PC-3 (cell line): ENCODE measurements around the gene LRRTM3. TPM values are rescaled to one million over a fixed set of nuclear protein-coding genes. Genes with fewer than 3 reads are reported as not detected.

ENCODE experiments used
- ATAC-seq: fragments of 200-7000 bp; cut with Tn5 transposase; 2 replicates; pipeline ENCODE4 v1.9.1; 2020; ENCODE audit warnings: mild to moderate bottlenecking, moderate library complexity
- BruUV-seq: library from RNA; stranded (reverse); fragments of 400-500 nt; replicated peaks from 2 replicates; lab custom pipeline; 2021; lab: Mats Ljungman, UMichigan
- CTCF ChIA-PET: fragments of 300-600 bp; sonication (Branson Sonifier 250); formaldehyde crosslinking; loops from one replicate; lab custom pipeline; 2022; ENCODE audit warnings: antibody characterized with exemption; lab: Charles Lee
- POLR2A ChIA-PET: fragments of 300-600 bp; sonication (Branson Sonifier 250); formaldehyde crosslinking; loops from one replicate; lab custom pipeline; 2022; ENCODE audit warnings: antibody characterized with exemption; ENCODE audit not compliant: unreplicated experiment; lab: Charles Lee
- DNase-seq: peaks from one replicate; pipeline ENCODE4 v3.0.0-alpha.2; 2015
- H2AFZ ChIP-seq: fragments of 300-600 bp; sonication (generic); 2 replicates; pipeline ENCODE4 v1.6.0; 2016; ENCODE audit warnings: antibody characterized with exemption, low read length
- H3F3A ChIP-seq: fragments of 300-600 bp; sonication (generic); one replicate; pipeline ENCODE4 v1.6.0; 2017; ENCODE audit warnings: antibody characterized with exemption, low read length, control low read depth, mild to moderate bottlenecking; ENCODE audit not compliant: unreplicated experiment
- H3K27ac ChIP-seq: fragments of 300-600 bp; sonication (generic); 2 replicates; pipeline ENCODE4 v1.5.1; 2016; ENCODE audit warnings: mild to moderate bottlenecking, low read length
- H3K27me3 ChIP-seq: fragments of 300-600 bp; sonication (generic); 2 replicates; pipeline ENCODE4 v1.6.1; 2016; ENCODE audit warnings: low read length, mixed read lengths
- H3K36me3 ChIP-seq: fragments of 300-600 bp; sonication (generic); 2 replicates; pipeline ENCODE4 v1.6.1; 2016; ENCODE audit warnings: low read depth, mixed run types, low read length, mixed read lengths
- H3K4me1 ChIP-seq: fragments of 300-600 bp; sonication (generic); 2 replicates; pipeline ENCODE4 v1.5.1; 2016; ENCODE audit warnings: low read length; ENCODE audit not compliant: insufficient read depth
- H3K4me2 ChIP-seq: fragments of 300-600 bp; sonication (generic); 2 replicates; pipeline ENCODE4 v1.6.0; 2016; ENCODE audit warnings: low read length
- H3K4me3 ChIP-seq: fragments of 300-600 bp; sonication (generic); 2 replicates; pipeline ENCODE4 v1.5.1; 2016; ENCODE audit warnings: mild to moderate bottlenecking, low read length, mixed read lengths
- H3K79me2 ChIP-seq: fragments of 300-600 bp; sonication (generic); 2 replicates; pipeline ENCODE4 v1.6.1; 2017; ENCODE audit warnings: low read length, mixed read lengths
- H3K9ac ChIP-seq: fragments of 300-600 bp; sonication (generic); 2 replicates; pipeline ENCODE4 v1.6.0; 2016; ENCODE audit warnings: mild to moderate bottlenecking, low read length
- H3K9me2 ChIP-seq: fragments of 300-600 bp; sonication (generic); replicated peaks from 2 replicates; pipeline ENCODE4 v1.6.1; 2016; ENCODE audit warnings: mixed run types, low read length, mixed read lengths
- H3K9me3 ChIP-seq: fragments of 300-600 bp; sonication (generic); 2 replicates; pipeline ENCODE4 v1.6.1; 2016; ENCODE audit warnings: low read length, mixed read lengths
- H4K20me1 ChIP-seq: fragments of 300-600 bp; sonication (generic); 2 replicates; pipeline ENCODE4 v1.6.1; 2016; ENCODE audit warnings: low read length, mixed read lengths
- CTCF ChIP-seq: fragments of 300-600 bp; sonication (generic); conservative IDR thresholded peaks from 2 replicates; pipeline ENCODE4 v1.5.1; 2017; ENCODE audit warnings: antibody characterized with exemption, low read depth, mild to moderate bottlenecking, low read length
- EZH2 ChIP-seq: fragments of 300-600 bp; sonication (generic); IDR thresholded peaks from one replicate; pipeline ENCODE4 v1.6.1; 2017; ENCODE audit warnings: antibody characterized with exemption, mild to moderate bottlenecking, low read length; ENCODE audit not compliant: unreplicated experiment
- EZH2phosphoT487 ChIP-seq: fragments of 300-600 bp; sonication (generic); IDR thresholded peaks from 2 replicates; pipeline ENCODE4 v1.6.1; 2018; ENCODE audit warnings: mild to moderate bottlenecking, antibody characterized with exemption, low read length, borderline replicate concordance
- intact Hi-C: fragments of 100-400 bp; cut with micrococcal nuclease; formaldehyde crosslinking; loops from 2 replicates; pipeline ENCODE4 v1.9.0; 2023
- total RNA-seq: library from RNA; depleted of rRNA; stranded (reverse); fragments of >200 nt; gene quantifications from 2 replicates; pipeline ENCODE4 v1.2.3, GENCODE V29; 2014

Gene LRRTM3
- total RNA-seq, 1 experiment from 2014 or later, result 0.15 TPM

DNA sequence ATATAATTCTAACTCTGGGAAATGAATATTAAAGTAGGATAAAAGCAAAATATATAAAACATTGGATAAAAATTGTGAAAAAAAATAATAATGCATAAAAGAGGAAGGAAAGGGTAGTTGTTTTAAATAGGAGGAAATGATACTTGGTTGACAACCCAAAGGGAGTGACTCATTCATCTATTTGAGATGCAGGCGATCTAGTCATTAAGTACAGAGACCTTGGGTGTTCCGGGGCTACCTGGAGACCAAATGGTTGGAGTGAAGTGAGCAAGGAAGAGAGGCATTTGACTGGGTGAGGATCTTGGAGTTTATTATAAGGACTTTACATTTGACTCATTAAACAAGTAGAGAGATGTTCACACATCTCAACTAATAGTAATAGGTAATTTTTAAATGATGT, 111.0 kb downstream of the LRRTM3 start:
- intact Hi-C loops, result no loop called here
- Histone ChIP-seq H2AFZ (no peak overlapping the region), H3K9ac (no peak overlapping the region), H3K4me1 (no peaks in the 10 kb centered on the region), H3K9me2 (no peaks in the 10 kb centered on the region), H3K27me3 (peaks cover 38% of the 10 kb centered on the region), H4K20me1 (no peaks in the 10 kb centered on the region), H3K4me3 (no peak overlapping the region), H3K36me3 (no peaks in the 10 kb centered on the region), H3K4me2 (no peak overlapping the region), H3K79me2 (no peaks in the 10 kb centered on the region), H3K9me3 (no peaks in the 10 kb centered on the region), H3F3A (no peaks in the 10 kb centered on the region), H3K27ac (no peak overlapping the region)
- peak; percentile 90 for ATAC-seq
- no peak for TF ChIP-seq CTCF
- TF ChIP-seq EZH2, result no peak
- no peak for TF ChIP-seq EZH2phosphoT487
- DNase-seq, result peak; percentile 66
- POLR2A ChIA-PET, result no interaction called here
- CTCF ChIA-PET, result no interaction called here
- no TSS peak for BruUV-seq

GRCh38 chr10:67043041-67043440, 117.2 kb downstream of the LRRTM3 start:
- Histone ChIP-seq H3K9ac (no peak overlapping the region), H3K27ac (no peak overlapping the region), H3K4me1 (no peaks in the 10 kb centered on the region), H3K4me2 (no peak overlapping the region), H3K4me3 (no peak overlapping the region), H2AFZ (no peak overlapping the region), H3F3A (no peaks in the 10 kb centered on the region), H3K9me2 (no peaks in the 10 kb centered on the region), H3K27me3 (peaks cover 59% of the 10 kb centered on the region), H3K79me2 (no peaks in the 10 kb centered on the region), H3K36me3 (no peaks in the 10 kb centered on the region), H3K9me3 (no peaks in the 10 kb centered on the region), H4K20me1 (0 out of 2 replicates have a peak, but pooled peaks cover 4% of the 10 kb centered on the region)
- intact Hi-C loops, result no loop called here
- TF ChIP-seq EZH2phosphoT487, result no peak
- no peak for TF ChIP-seq CTCF
- no peak for TF ChIP-seq EZH2
- ATAC-seq, result no peak
- no peak for DNase-seq
- no TSS peak for BruUV-seq
- ChIA-PET CTCF (no interaction called here), POLR2A (no interaction called here)

DNA sequence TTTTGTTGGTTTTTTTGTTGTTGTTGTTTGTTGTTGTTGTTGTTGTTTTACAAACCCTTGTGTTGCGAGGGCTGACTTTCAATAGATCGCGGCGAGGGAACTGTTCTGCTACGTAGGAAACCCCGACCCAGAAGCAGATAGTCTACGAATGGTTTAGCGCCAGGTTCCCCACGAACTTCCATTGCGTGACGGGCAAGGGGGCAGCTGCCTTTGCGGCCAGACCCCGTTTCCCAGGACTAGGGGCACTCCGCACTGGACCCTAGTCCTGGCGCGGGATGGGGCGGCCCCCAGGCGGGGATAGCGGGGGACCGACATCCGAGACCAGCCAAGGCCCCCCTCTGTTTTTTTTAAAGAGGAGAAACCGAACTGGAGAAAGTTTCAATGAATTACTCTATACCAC, 119.6 kb downstream of the LRRTM3 start:
- BruUV-seq, result no TSS peak
- 0 out of 2 replicates have a peak, but pooled peaks cover 4% of the 10 kb centered on the region for H4K20me1 ChIP-seq
- H3K27ac ChIP-seq, result no peak overlapping the region
- CTCF ChIA-PET, result no interaction called here
- DNase-seq, result no peak
- H3K79me2 ChIP-seq, result no peaks in the 10 kb centered on the region
- H3F3A ChIP-seq, result no peaks in the 10 kb centered on the region
- H3K27me3 ChIP-seq, result peaks cover 80% of the 10 kb centered on the region
- no peak overlapping the region for H3K4me2 ChIP-seq
- H3K9ac ChIP-seq, result no peak overlapping the region
- POLR2A ChIA-PET, result interaction anchor here (0.6 kb wide), 1 partner anchor 107 kb away, joined by 3 read pairs; no protein-coding TSS in a partner anchor
- no peaks in the 10 kb centered on the region for H3K4me1 ChIP-seq
- no peaks in the 10 kb centered on the region for H3K9me2 ChIP-seq
- H3K36me3 ChIP-seq, result no peaks in the 10 kb centered on the region
- H3K4me3 ChIP-seq, result no peak overlapping the region
- H2AFZ ChIP-seq, result no peak overlapping the region
- intact Hi-C loops, result no loop called here
- no peaks in the 10 kb centered on the region for H3K9me3 ChIP-seq
- ATAC-seq, result no peak
- TF ChIP-seq EZH2phosphoT487 (0 out of 2 replicates have a peak, but pooled peaks have one; percentile 60), CTCF (no peak)
